GM11168 (cell line): Measurements from ENCODE around the gene USP11.

Experiments
- in situ Hi-C: fragments of 300-500 bp; cut with MboI; formaldehyde crosslinking; loops from one replicate; pipeline ENCODE4 v1.12.0; 2022; ENCODE audit warnings: low sequenced_read_pairs; ENCODE audit not compliant: unreplicated experiment

USP11 gene

GRCh38 chrX:47232803-47233332 lies at the start of gene USP11:
USP11 (plus strand) TSS chrX:47233009; CDS start chrX:47233044, 35 bp downstream.
- in situ Hi-C loops = no loop called here

DNA sequence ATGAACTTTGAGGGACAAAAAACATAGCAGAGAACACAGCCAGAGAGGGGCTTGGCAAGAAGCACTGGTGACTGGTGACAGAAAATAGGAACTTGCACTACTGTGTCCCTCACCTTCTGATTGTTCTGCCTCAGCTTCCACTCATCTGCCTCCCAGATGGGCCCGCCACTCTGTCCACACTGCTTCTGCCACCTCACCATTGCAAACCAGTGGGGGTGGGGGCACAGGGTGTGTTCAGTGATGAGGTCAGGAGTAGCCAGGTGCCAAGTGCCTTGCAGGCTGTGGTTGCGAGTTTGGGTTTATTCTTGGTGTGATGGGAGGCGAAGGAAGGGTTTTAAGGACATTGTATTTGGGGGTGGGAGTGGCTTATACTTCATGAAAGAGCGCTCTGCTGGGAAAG lies 48.3 kb upstream of the USP11 start:
- in situ Hi-C loops = loop anchor here (25.0 kb wide), 1 partner anchor 328 kb away; no protein-coding TSS in a partner anchor

GRCh38 chrX:47185241-47185640 lies 47.6 kb upstream of the USP11 start:
- in situ Hi-C loops = loop anchor here (25.0 kb wide), 1 partner anchor 327 kb away; no protein-coding TSS in a partner anchor

DNA sequence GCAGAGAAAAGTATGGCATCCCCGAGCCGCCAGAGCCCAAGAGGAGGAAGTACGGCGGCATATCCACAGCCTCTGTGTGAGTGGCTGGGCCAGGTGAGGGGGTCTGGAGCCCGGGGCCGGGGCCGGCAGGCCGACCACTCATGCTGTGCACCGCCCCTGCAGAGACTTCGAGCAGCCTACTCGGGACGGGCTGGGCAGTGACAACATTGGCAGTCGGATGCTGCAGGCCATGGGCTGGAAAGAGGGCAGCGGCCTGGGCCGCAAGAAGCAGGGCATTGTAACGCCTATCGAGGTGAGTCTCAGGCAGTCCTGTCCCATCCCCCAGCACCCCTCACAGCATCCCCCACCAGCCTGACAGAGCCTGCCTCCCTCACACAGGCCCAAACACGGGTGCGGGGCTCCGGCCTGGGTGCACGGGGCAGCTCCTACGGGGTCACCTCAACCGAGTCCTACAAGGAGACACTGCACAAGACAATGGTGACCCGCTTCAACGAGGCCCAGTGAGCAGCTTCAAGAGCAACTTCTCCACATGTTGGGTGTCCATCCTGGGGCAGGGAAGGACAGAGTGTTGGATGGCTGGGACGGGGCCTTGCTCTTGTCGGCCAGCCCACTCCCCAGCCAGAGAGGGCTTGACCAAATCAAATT lies 46.6 kb upstream of the USP11 start:
- in situ Hi-C loops = loop anchor here (25.0 kb wide), 1 partner anchor 326 kb away; no protein-coding TSS in a partner anchor

- in situ Hi-C loops = loop anchor here (25.0 kb wide), 1 partner anchor 325 kb away; no protein-coding TSS in a partner anchor
Measured at GRCh38 chrX:47187106-47187677, 45.6 kb upstream of the USP11 start.

- in situ Hi-C loops = loop anchor here (25.0 kb wide), 1 partner anchor 322 kb away; no protein-coding TSS in a partner anchor
Measured at GRCh38 chrX:47189906-47190305, 42.9 kb upstream of the USP11 start.

DNA sequence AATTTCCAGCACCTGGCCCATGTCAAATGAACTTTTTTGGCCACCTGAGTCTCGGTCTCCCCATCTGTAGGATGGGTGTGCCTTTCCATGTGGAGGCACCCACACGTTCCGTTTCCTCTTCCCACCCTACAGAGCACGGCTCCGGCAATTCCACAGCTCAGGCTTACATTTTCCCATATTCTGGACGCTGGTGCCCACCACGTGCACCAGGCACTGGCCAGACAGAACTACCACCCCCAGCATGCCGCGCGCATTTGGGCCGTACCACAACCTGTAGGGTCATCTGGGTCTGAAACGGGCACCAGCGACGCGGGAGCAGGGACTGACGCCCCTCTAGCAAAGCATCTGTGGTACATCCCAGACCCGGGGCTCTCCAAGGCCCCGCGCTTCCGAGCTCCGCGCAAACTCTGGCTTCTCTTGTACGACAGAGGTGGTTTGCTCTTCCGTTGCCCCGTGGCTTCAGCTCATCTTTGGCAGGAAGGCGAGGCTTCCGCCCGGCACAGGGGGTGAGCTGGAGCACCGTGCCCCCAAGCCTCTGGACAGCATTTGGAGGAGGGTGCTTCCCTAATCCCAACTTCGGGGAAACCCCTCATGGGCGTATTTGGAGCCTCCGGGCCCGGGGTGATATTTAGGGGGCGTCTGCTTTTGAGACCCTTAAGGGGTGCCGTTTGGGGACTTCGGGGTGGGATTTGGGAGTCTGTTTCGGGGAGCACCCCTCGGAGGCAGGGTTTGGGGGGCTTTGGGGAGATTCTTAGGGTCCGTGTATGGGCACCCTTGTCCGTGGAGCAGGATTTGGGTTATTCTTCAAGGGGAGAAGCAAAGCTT lies 42.2 kb upstream of the USP11 start:
- in situ Hi-C loops = loop anchor here (25.0 kb wide), 1 partner anchor 322 kb away; no protein-coding TSS in a partner anchor

GRCh38 chrX:47191331-47191730 lies 41.5 kb upstream of the USP11 start:
- in situ Hi-C loops = loop anchor here (25.0 kb wide), 1 partner anchor 321 kb away; no protein-coding TSS in a partner anchor

- in situ Hi-C loops = loop anchor here (25.0 kb wide), 1 partner anchor 320 kb away; no protein-coding TSS in a partner anchor
Measured at GRCh38 chrX:47191806-47192401, 40.9 kb upstream of the USP11 start.

DNA sequence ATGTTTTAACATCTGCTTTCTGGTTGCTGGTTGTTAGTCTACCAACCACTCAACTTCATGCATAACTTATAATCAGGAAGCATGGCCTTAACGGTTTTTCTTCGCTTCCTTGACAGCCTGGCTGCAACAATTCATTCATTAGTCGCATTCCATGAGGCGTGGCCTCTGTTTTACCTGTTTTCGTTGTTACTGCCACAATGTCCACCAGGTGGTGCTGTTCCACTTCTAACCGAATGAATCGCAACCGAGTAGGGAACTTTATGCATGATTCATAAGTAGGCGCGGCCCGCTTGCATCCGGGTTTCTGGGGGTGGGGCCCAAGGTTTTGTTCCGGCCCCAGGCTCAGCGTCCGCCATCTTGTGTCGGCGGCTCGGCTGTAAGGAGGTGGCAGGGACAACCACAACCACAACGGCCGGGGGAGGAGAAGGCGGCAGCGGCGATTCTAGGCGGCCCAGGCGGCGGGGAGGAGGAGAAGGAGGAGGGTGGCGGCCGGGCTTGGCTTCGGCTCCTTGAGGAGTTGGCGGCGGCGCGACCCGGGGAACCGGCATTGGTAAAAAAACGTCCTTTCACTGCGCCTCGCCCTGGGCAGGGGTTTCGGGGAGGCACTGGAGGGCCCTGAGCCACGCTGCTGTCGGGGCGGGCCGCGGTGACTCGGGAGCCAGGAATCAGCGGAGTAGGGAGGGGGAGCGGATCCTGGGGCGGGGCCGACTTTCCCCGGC lies 39.2 kb upstream of the USP11 start, which contains the start of gene UBA1:
Gene UBA1, plus strand, starts transcription at position 355 of the 719 bp plus-strand sequence. CDS start 4,974 bp downstream, outside the sequence.
- in situ Hi-C loops = loop anchor here (25.0 kb wide), 1 partner anchor 319 kb away; no protein-coding TSS in a partner anchor

- in situ Hi-C loops = loop anchor here (25.0 kb wide), 1 partner anchor 318 kb away; no protein-coding TSS in a partner anchor
Measured at GRCh38 chrX:47194194-47194787, 38.5 kb upstream of the USP11 start.

GRCh38 chrX:47196098-47196497 lies 36.7 kb upstream of the USP11 start:
- in situ Hi-C loops = loop anchor here (25.0 kb wide), 1 partner anchor 316 kb away; no protein-coding TSS in a partner anchor

DNA sequence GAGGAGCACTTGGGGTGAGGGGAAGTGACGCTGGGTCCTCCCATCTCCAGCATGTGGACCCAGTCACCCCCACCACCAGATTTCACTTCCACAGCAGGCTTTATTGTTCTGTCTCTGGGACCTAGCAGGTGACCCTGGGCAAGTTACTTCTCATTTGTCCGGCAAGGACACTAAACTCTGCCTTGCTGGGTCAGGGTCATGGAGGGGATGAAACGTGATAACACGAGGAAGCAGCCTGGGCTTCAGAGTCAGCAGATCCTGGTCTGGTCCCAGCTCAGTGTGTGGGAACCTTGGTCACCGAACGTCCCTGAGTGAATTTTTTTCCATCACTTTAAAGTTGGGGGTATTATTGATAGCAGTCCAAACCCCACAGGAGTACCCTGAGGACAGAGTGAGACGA lies 35.3 kb upstream of the USP11 start:
- in situ Hi-C loops = loop anchor here (25.0 kb wide), 1 partner anchor 315 kb away; no protein-coding TSS in a partner anchor

GRCh38 chrX:47198026-47198686 lies 34.7 kb upstream of the USP11 start:
- in situ Hi-C loops = loop anchor here (25.0 kb wide), 1 partner anchor 314 kb away; no protein-coding TSS in a partner anchor

DNA sequence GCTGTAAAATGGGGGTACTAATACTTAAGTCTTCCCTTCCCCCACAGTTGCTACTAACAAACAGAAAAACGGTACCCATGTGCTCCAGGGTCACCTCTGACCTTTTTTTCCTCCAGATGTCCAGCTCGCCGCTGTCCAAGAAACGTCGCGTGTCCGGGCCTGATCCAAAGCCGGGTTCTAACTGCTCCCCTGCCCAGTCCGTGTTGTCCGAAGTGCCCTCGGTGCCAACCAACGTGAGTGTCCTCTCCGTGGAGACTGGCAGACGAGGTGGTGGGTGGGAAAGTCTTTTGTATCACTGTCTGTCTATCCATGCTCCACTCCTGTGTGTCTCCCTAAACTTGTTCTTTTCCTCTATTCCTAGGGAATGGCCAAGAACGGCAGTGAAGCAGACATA lies 34.1 kb upstream of the USP11 start:
- in situ Hi-C loops = loop anchor here (25.0 kb wide), 1 partner anchor 314 kb away; no protein-coding TSS in a partner anchor

- in situ Hi-C loops = loop anchor here (25.0 kb wide), 1 partner anchor 313 kb away; no protein-coding TSS in a partner anchor
Measured at GRCh38 chrX:47199286-47199685, 33.5 kb upstream of the USP11 start.

GRCh38 chrX:47200385-47201150 lies 32.2 kb upstream of the USP11 start:
- in situ Hi-C loops = loop anchor here (25.0 kb wide), 1 partner anchor 187 kb away; no protein-coding TSS in a partner anchor
